Inflammatory macrophage treated with lipopolysaccharide for 1 hour (primary cell): ENCODE results near the gene RNF10.
"Not testable (repeated sequence)": the region's sequence is repeated elsewhere in the genome, so short reads cannot be mapped to it uniquely, and the experiment has no call there.

Experiments
- DNase-seq, 2 donors: peaks; one replicate each; pipeline ENCODE4 v3.0.0-alpha.2; 2020 to 2022

The RNF10 gene

GRCh38 chr12:120617193-120617592 lies 83.0 kb downstream of the RNF10 start:
- not testable (repeated sequence) for DNase-seq

GRCh38 chr12:120617767-120618166 lies 83.6 kb downstream of the RNF10 start:
- DNase-seq = not testable (repeated sequence)

GRCh38 chr12:120618954-120619615 lies 84.9 kb downstream of the RNF10 start:
- no peak for DNase-seq

GRCh38 chr12:120620624-120621023 lies 86.5 kb downstream of the RNF10 start:
- no peak for DNase-seq

DNA sequence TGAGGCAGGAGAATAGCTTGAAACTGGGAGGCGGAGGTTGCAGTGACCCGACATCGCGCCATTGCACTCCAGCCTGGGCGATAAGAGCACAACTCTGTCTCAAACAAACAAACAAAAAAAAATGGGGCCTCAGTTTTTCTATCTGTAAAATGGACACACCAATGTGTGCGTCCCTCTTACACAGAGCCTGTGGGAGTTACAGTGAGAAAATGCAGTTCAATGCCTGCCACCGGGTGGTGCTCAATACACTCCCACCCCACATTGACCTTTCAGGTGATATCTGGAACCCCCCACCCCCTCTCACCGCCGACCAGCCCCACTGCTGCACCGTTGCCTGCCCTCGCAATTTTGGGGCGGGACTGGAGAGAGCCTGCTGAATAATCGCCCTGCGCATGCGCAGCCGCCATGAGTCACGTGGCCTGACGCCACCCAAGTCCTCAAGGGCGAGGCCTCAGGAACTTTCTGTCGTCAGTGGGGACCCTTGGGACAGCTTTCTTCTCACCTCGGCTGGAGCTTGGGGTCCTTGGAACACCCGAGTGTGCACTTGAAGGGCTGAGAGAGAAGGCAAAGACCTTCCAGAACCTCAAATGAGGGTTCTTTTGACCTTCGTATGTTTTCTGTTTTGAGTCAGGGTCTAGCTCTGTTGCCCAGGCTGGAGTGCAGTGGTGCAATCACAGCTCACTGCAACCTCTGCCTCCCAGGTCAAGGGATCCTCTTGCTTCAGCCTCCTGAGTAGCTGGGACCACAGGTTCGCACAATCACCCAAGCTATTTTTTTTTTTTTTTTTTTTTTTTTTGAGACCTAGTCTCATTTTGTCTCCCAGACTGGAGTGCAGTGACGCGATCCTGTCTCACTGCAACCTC lies 91.6 kb downstream of the RNF10 start:
- no peak for DNase-seq
